ENCODE measurements around the gene SLC5A8. TPM values are rescaled to one million over a fixed set of nuclear protein-coding genes. Genes with fewer than 3 reads are reported as not detected.

The SLC5A8 gene
- total RNA-seq, 1 experiment from 2014 or later = not detected

GRCh38 chr12:101165319-101165718 is 44.7 kb downstream of the SLC5A8 start:
- Histone ChIP-seq H3K9ac (ENCODE audit: low read length) (no peak overlapping the region), H4K20me1 (ENCODE audit: insufficient read depth) (no peaks in the 10 kb centered on the region), H3K36me3 (ENCODE audit: control insufficient read depth in 1 of 2, insufficient read depth in 2 of 2, low read length in 2 of 2) (no peaks in the 10 kb centered on the region), H2AFZ (ENCODE audit: low read depth, low read length, poor library complexity, severe bottlenecking) (no peak overlapping the region), H3K4me1 (ENCODE audit: control insufficient read depth in 1 of 2, insufficient read depth in 2 of 2, low read length in 2 of 2) (no peaks in the 10 kb centered on the region), H3K4me3 (replicated peaks in 1 of 2; ENCODE audit: low read depth in 1 of 2, low read length in 2 of 2) (no peak overlapping the region), H3K9me2 (ENCODE audit: insufficient read depth) (no peaks in the 10 kb centered on the region), H3K9me3 (ENCODE audit: control insufficient read depth in 1 of 2, insufficient read depth in 1 of 2, low read depth in 1 of 2, low read length in 2 of 2) (no peaks in the 10 kb centered on the region), H3K4me2 (ENCODE audit: low read length) (no peak overlapping the region), H3K27ac (ENCODE audit: low read depth, low read length) (no peak overlapping the region), H3K27me3 (ENCODE audit: insufficient read depth, low read length) (0 out of 2 replicates have a peak, but pooled peaks cover 5% of the 10 kb centered on the region), H3K79me2 (ENCODE audit: insufficient read depth, low read length) (no peaks in the 10 kb centered on the region)
- intact Hi-C loops (cut with micrococcal nuclease) = no loop called here
- ChIA-PET CTCF (interaction anchor here (1.3 kb wide), 1 partner anchor 9 kb away, joined by 3 read pairs; no protein-coding TSS in a partner anchor), POLR2A (no interaction called here), RAD21 (ENCODE audit: low non-redundant PET in 1 of 2, low total read pairs in 2 of 2, uncharacterized antibody in 2 of 2, unreplicated experiment in 2 of 2) (interaction anchor here in 1 of 2 experiments (0.6 kb wide), 1 partner anchor 30 kb away, joined by 3 read pairs; no protein-coding TSS in a partner anchor)
- no peak for DNase-seq (ENCODE audit: low read depth, low spot score)
- TF ChIP-seq, protein P1, sequence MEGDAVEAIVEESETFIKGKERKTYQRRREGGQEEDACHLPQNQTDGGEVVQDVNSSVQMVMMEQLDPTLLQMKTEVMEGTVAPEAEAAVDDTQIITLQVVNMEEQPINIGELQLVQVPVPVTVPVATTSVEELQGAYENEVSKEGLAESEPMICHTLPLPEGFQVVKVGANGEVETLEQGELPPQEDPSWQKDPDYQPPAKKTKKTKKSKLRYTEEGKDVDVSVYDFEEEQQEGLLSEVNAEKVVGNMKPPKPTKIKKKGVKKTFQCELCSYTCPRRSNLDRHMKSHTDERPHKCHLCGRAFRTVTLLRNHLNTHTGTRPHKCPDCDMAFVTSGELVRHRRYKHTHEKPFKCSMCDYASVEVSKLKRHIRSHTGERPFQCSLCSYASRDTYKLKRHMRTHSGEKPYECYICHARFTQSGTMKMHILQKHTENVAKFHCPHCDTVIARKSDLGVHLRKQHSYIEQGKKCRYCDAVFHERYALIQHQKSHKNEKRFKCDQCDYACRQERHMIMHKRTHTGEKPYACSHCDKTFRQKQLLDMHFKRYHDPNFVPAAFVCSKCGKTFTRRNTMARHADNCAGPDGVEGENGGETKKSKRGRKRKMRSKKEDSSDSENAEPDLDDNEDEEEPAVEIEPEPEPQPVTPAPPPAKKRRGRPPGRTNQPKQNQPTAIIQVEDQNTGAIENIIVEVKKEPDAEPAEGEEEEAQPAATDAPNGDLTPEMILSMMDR (IDR thresholded peaks at IDR 0.05 in 2 of 3, conservative IDR thresholded peaks at IDR 0.05 in 1 of 3; ENCODE audit: borderline replicate concordance in 1 of 3, insufficient read depth in 1 of 3, low read depth in 2 of 3, low read length in 2 of 3) = no peak
- TF ChIP-seq EZH2phosphoT487 (IDR thresholded peaks at IDR 0.05; ENCODE audit: borderline replicate concordance) (no peak), JUND (IDR thresholded peaks at IDR 0.05) (no peak), ELF1 (IDR thresholded peaks at IDR 0.05; ENCODE audit: borderline replicate concordance, low read depth) (no peak), EZH2 (IDR thresholded peaks at IDR 0.05) (no peak), CEBPB (IDR thresholded peaks at IDR 0.05; ENCODE audit: low read depth) (no peak), CBX3 (IDR thresholded peaks at IDR 0.05; ENCODE audit: low read depth) (no peak), ZNF274 (IDR thresholded peaks at IDR 0.05; ENCODE audit: low read depth, low read length) (no peak), ZFX (IDR thresholded peaks at IDR 0.05) (no peak), RAD21 (IDR thresholded peaks at IDR 0.05; ENCODE audit: low read depth) (no peak), POLR2AphosphoS5 (IDR thresholded peaks at IDR 0.05; ENCODE audit: low read depth, low read length) (no peak), YY1 (IDR thresholded peaks at IDR 0.05; ENCODE audit: extremely low read depth, insufficient replicate concordance, low read depth, low read length) (no peak), TCF7L2 (IDR thresholded peaks at IDR 0.05; ENCODE audit: borderline replicate concordance, extremely low read depth, insufficient read depth, insufficient read length) (no peak), SIN3A (IDR thresholded peaks at IDR 0.05; ENCODE audit: low read depth) (no peak), SP1 (IDR thresholded peaks at IDR 0.05; ENCODE audit: low read depth) (no peak), FOSL1 (IDR thresholded peaks at IDR 0.05; ENCODE audit: low read depth) (no peak), EGR1 (IDR thresholded peaks at IDR 0.05; ENCODE audit: low read depth) (no peak)
- TF ChIP-seq, protein P2, sequence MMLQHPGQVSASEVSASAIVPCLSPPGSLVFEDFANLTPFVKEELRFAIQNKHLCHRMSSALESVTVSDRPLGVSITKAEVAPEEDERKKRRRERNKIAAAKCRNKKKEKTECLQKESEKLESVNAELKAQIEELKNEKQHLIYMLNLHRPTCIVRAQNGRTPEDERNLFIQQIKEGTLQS (IDR thresholded peaks at IDR 0.05) = no peak
- TF ChIP-seq, protein P3, sequence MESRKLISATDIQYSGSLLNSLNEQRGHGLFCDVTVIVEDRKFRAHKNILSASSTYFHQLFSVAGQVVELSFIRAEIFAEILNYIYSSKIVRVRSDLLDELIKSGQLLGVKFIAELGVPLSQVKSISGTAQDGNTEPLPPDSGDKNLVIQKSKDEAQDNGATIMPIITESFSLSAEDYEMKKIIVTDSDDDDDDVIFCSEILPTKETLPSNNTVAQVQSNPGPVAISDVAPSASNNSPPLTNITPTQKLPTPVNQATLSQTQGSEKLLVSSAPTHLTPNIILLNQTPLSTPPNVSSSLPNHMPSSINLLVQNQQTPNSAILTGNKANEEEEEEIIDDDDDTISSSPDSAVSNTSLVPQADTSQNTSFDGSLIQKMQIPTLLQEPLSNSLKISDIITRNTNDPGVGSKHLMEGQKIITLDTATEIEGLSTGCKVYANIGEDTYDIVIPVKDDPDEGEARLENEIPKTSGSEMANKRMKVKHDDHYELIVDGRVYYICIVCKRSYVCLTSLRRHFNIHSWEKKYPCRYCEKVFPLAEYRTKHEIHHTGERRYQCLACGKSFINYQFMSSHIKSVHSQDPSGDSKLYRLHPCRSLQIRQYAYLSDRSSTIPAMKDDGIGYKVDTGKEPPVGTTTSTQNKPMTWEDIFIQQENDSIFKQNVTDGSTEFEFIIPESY (IDR thresholded peaks at IDR 0.05; ENCODE audit: extremely low read depth, insufficient replicate concordance, low read length) = no peak
- TF ChIP-seq, protein P4, sequence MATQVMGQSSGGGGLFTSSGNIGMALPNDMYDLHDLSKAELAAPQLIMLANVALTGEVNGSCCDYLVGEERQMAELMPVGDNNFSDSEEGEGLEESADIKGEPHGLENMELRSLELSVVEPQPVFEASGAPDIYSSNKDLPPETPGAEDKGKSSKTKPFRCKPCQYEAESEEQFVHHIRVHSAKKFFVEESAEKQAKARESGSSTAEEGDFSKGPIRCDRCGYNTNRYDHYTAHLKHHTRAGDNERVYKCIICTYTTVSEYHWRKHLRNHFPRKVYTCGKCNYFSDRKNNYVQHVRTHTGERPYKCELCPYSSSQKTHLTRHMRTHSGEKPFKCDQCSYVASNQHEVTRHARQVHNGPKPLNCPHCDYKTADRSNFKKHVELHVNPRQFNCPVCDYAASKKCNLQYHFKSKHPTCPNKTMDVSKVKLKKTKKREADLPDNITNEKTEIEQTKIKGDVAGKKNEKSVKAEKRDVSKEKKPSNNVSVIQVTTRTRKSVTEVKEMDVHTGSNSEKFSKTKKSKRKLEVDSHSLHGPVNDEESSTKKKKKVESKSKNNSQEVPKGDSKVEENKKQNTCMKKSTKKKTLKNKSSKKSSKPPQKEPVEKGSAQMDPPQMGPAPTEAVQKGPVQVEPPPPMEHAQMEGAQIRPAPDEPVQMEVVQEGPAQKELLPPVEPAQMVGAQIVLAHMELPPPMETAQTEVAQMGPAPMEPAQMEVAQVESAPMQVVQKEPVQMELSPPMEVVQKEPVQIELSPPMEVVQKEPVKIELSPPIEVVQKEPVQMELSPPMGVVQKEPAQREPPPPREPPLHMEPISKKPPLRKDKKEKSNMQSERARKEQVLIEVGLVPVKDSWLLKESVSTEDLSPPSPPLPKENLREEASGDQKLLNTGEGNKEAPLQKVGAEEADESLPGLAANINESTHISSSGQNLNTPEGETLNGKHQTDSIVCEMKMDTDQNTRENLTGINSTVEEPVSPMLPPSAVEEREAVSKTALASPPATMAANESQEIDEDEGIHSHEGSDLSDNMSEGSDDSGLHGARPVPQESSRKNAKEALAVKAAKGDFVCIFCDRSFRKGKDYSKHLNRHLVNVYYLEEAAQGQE (IDR thresholded peaks at IDR 0.05; ENCODE audit: low read depth) = no peak
- ATAC-seq = no peak
- no TSS peak for BruUV-seq (replicated peaks)

Measured in HCT116 (cell line).